Upper lobe of left lung (tissue), 6 donors: ENCODE data around the gene KIRREL2. TPM values are rescaled to one million over a fixed set of nuclear protein-coding genes. Genes with fewer than 3 reads are reported as not detected.
A peak's percentile ranks its signal among the peaks of the same experiment; 100 is the strongest.

ENCODE experiments used
- ATAC-seq, 2 donors: fragments of 200-7000 bp; cut with Tn5 transposase; one replicate each; pipeline ENCODE4 v1.9.1; 2022; ENCODE audit warnings: mild to moderate bottlenecking in 2 of 2, moderate library complexity in 2 of 2; ENCODE audit not compliant: low FRiP score in 2 of 2
- DNase-seq, 2 donors: peaks; one replicate each; pipeline ENCODE4 v3.0.0-alpha.2; 2019 to 2020
- H3K27ac ChIP-seq, 4 donors: fragments of 200-600 bp; sonication (generic); one replicate each; pipeline ENCODE4 v1.5.1; 2016 to 2019
- H3K27me3 ChIP-seq, 4 donors: fragments of 200-600 bp; sonication (generic); one replicate each; pipeline ENCODE4 v1.5.1; 2017 to 2019
- H3K36me3 ChIP-seq, 4 donors: fragments of 200-600 bp; sonication (generic); one replicate each; pipeline ENCODE4 v1.5.1; 2016 to 2019
- H3K4me1 ChIP-seq, 4 donors: fragments of 200-600 bp; sonication (generic); one replicate each; pipeline ENCODE4 v1.5.1; 2018 to 2019
- H3K4me3 ChIP-seq, 4 donors: fragments of 200-600 bp; sonication (generic); one replicate each; pipeline ENCODE4 v1.5.1; 2017 to 2019; ENCODE audit warnings: mild to moderate bottlenecking in 2 of 4, moderate library complexity in 1 of 4
- H3K9me3 ChIP-seq, 4 donors: fragments of 200-600 bp; sonication (generic); one replicate each; pipeline ENCODE4 v1.5.1; 2018 to 2019
- EP300 ChIP-seq, 4 donors: sonication (generic); formaldehyde crosslinking; IDR thresholded peaks; one replicate each; pipeline ENCODE4 v1.5.1; 2017; ENCODE audit warnings: antibody characterized with exemption in 4 of 4, control low read depth in 2 of 4
- POLR2A ChIP-seq, 4 donors: fragments of 450-650 bp; IDR thresholded peaks; one replicate each; pipeline ENCODE4 v1.5.1; 2016 to 2017; ENCODE audit warnings: antibody characterized with exemption in 4 of 4, mild to moderate bottlenecking in 2 of 4
- POLR2AphosphoS5 ChIP-seq, 2 donors: sonication (generic); formaldehyde crosslinking; IDR thresholded peaks; one replicate each; pipeline ENCODE4 v1.5.1; 2017; ENCODE audit warnings: antibody characterized with exemption in 2 of 2
- WGBS, 2 donors: methylation state at CpG; one replicate each; pipeline ENCODE4 v1.1.5; 2017 to 2018; 5-methylcytosine and 5-hydroxymethylcytosine counted together
- total RNA-seq, 6 donors: library from RNA; depleted of rRNA in 4 of 6; stranded (reverse); fragments of >200 nt in 4 of 6; gene quantifications; one replicate each; pipeline versions ENCODE4 v1.1.0 to v1.2.1, GENCODE V29; 2016 to 2021
- TF ChIP-seq, protein P1 (sequence below), 6 experiments: fragments of 450-650 bp in 4 of 6; fragments of 200-600 bp in 2 of 6; sonication (generic) in 2 of 6; IDR thresholded peaks; one replicate each; pipeline ENCODE4 v1.5.1; 2016 to 2019; ENCODE audit warnings: antibody characterized with exemption in 6 of 6
- donor health status: DM: no; HTN: no; CAD: no; lungs with moderate emphysema.
- donor health status: DM: no; HTN: yes; CAD: no; lungs with severe emphysema.

Gene KIRREL2
- total RNA-seq, 6 donors from 2014 or later: 0.07 TPM; not detected in 5

DNA sequence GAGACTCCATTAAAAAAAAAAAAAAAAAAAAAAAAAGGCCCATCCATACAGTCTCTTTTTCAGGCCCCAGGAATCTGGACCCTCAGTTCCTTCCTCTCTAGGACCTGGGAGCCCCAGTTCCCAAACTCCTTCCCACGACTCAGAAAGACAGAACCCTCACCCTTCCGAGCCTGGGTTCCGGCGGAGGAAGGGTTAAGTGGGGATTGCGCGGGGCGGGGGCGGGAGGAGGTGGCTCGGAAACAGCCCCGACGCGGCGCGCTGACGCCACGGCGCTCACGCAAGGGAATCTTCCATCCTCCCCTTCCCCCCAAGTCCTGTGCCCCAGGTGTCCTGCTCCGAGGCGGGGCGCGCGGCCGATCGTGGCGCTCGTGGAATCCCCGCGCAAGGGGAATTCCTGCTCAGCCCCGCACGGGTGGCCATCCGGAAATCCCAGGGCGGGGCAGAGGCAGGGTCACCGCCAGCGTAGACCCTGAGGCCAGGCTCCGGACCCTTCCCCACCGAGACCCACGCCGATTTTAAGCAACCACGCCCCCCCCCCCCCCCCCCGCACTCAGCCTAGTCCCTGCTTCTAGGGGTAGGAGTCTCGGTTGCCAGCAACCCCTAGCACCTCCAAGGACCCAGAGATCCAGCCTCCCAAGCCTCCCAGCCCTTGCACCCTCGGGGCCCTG lies 43.0 kb downstream of the KIRREL2 start:
- TF ChIP-seq EP300 (IDR thresholded peaks at IDR 0.05) (peak in 1 of 4 donors; percentile 72), POLR2AphosphoS5 (IDR thresholded peaks at IDR 0.05) (peak; percentile 50 to 89), POLR2A (IDR thresholded peaks at IDR 0.05) (peak in 1 of 4 donors; percentile 31)
- TF ChIP-seq, protein P1, sequence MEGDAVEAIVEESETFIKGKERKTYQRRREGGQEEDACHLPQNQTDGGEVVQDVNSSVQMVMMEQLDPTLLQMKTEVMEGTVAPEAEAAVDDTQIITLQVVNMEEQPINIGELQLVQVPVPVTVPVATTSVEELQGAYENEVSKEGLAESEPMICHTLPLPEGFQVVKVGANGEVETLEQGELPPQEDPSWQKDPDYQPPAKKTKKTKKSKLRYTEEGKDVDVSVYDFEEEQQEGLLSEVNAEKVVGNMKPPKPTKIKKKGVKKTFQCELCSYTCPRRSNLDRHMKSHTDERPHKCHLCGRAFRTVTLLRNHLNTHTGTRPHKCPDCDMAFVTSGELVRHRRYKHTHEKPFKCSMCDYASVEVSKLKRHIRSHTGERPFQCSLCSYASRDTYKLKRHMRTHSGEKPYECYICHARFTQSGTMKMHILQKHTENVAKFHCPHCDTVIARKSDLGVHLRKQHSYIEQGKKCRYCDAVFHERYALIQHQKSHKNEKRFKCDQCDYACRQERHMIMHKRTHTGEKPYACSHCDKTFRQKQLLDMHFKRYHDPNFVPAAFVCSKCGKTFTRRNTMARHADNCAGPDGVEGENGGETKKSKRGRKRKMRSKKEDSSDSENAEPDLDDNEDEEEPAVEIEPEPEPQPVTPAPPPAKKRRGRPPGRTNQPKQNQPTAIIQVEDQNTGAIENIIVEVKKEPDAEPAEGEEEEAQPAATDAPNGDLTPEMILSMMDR (IDR thresholded peaks at IDR 0.05): no peak
- DNase-seq (peak; percentile 91 to 98), ATAC-seq (peak; percentile 88 to 91)
- Histone ChIP-seq H3K27ac (peak overlapping the region; percentile 81 to 93 (median 92)), H3K4me1 (peaks cover 26 to 60% (median 36%) of the 10 kb centered on the region in 4 donors), H3K27me3 (no peaks in the 10 kb centered on the region), H3K4me3 (peak overlapping the region; percentile 60 to 71 (median 66)), H3K9me3 (no peaks in the 10 kb centered on the region), H3K36me3 (peaks cover 6 to 30% (median 22%) of the 10 kb centered on the region in 4 donors)
- WGBS, 2 donors: 2 to 3% methylated on average over 5 to 20 of the region's 43 CpGs

DNA sequence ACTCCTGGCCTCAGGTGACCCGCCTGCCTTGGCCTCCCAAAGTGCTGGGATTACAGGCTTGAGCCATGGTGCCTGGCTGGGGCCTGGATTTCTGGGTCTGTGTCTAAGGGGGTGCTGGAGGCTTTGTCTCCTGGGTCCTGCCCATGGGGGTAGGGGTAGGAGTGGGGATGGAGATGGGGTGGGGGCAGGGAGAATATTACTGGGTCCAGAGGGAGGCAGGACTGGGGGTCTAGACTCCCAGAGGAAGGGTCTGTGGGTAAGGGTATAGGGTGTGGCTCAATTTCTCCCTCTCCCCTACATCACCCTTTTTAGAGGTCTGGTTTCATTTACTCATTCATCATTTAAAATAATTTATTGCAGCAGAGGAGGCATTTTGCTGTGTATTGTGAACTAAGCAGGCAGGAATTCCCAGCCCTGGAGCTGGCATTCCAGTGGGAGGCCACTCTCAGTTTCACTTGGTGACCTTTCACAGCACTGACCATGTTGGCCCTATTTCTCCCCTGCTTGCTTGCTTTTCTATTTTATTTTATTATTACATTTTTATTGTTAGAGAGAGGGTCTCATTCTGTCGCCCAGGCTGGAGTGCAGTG lies 44.4 kb downstream of the KIRREL2 start:
- peaks cover 26 to 58% (median 36%) of the 10 kb centered on the region in 4 donors for H3K4me1 ChIP-seq
- no peak for TF ChIP-seq POLR2A (IDR thresholded peaks at IDR 0.05)
- peak overlapping the region in 3 of 4 donors; percentile 60 to 71 (median 62) for H3K4me3 ChIP-seq
- ATAC-seq (no peak), DNase-seq (no peak)
- peak overlapping the region; percentile 81 to 93 (median 92) for H3K27ac ChIP-seq
- WGBS, 2 donors: 60 to 76% methylated on average over 2 of the region's 2 CpGs
- H3K27me3 ChIP-seq: no peaks in the 10 kb centered on the region
- H3K9me3 ChIP-seq: no peaks in the 10 kb centered on the region
- peaks cover 3 to 15% (median 10%) of the 10 kb centered on the region in 4 donors for H3K36me3 ChIP-seq

DNA sequence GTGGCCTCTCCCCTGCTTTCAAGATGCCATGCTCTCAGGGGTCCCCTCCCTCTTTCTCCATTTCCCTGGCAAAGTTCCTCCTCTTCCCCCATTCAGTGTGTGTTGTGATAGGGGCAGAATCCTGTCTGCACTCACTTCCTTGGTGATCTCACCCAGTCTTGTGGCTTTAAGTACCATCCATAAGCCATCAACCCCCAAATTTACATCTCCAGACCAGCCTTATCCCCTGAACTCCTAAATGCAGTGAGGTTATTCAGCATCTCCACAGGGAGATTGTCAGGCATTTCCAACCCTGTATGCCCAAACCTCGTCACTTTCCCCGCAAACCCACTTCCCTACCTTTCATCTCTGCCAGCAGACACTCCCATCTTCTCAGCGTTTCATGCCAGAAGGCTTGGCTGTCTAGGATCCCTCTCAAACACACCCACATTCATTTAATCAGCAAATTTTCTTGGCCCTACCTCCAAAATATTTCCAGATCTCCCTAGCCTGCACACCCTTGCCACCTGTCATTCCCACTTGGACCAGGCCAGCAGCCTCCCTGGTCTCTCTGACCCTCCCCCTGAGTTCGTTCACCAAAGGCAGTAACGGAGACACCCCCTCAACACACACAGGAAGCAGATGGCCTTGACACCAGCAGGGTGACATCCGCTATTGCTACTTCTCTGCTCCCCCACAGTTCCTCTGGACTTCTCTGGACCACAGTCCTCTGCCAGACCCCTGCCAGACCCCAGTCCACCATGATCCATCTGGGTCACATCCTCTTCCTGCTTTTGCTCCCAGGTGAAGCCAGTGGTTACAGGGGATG lies 45.3 kb downstream of the KIRREL2 start, which contains the start of gene HCST:
Gene HCST, plus strand, starts transcription at position 676 of the 808 bp plus-strand sequence. Its CDS starts 65 bp downstream, at position 741.
- 22 to 23% methylated on average over 6 of the region's 6 CpGs for WGBS, 2 donors
- H3K27ac ChIP-seq: peak within 1 kb of the TSS; percentile 81 to 93 (median 92)
- no peaks in the 10 kb centered on the region for H3K27me3 ChIP-seq
- H3K4me1 ChIP-seq: peaks cover 26 to 56% (median 41%) of the 10 kb centered on the region in 4 donors
- ATAC-seq: no peak
- no peak for TF ChIP-seq POLR2AphosphoS5 (IDR thresholded peaks at IDR 0.05)
- TF ChIP-seq POLR2A (IDR thresholded peaks at IDR 0.05): no peak
- no peak for TF ChIP-seq EP300 (IDR thresholded peaks at IDR 0.05)
- TF ChIP-seq, protein P1 (IDR thresholded peaks at IDR 0.05): no peak
- H3K36me3 ChIP-seq: peaks cover 0 to 6% (median 2%) of the 10 kb centered on the region in 4 donors
- DNase-seq: no peak
- no peaks in the 10 kb centered on the region for H3K9me3 ChIP-seq
- peak within 1 kb of the TSS in 3 of 4 donors; percentile 21 to 62 (median 33) for H3K4me3 ChIP-seq

DNA sequence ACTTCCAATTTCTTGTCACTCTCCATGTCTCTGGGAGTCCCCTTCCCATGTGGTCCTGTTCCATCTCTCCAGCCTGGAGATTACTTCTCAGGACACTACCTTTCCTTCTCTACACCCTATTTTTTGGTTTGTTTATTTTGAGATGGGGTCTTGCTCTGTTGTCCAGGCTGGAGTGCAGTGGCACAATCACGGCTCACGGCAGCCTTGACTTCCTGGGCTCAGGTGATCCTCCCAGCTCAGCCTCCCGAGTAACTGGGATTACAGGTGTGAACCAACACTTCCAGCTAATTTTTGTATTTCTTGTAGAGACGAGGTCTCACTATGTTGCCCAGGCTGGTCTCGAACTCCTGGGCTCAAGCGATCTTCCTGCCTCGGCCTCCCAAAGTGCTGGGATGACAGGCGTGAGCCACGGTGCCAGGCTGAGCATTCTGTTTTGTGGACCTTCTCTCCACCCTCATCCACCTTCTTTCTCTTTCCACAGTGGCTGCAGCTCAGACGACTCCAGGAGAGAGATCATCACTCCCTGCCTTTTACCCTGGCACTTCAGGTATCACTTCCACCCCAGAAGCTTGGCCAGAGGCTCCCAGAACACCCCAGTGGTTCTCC lies 46.3 kb downstream of the KIRREL2 start:
- ATAC-seq (no peak), DNase-seq (no peak)
- Histone ChIP-seq H3K36me3 (no peaks in the 10 kb centered on the region), H3K27ac (peak overlapping the region; percentile 81 to 93 (median 92)), H3K27me3 (no peaks in the 10 kb centered on the region), H3K4me3 (peak overlapping the region in 3 of 4 donors; percentile 21 to 62 (median 33)), H3K4me1 (peaks cover 20 to 47% (median 35%) of the 10 kb centered on the region in 4 donors), H3K9me3 (no peaks in the 10 kb centered on the region)
- 57 to 64% methylated on average over 10 of the region's 10 CpGs for WGBS, 2 donors
- no peak for TF ChIP-seq POLR2A (IDR thresholded peaks at IDR 0.05)
- TF ChIP-seq, protein P1 (IDR thresholded peaks at IDR 0.05): no peak
- TF ChIP-seq POLR2AphosphoS5 (IDR thresholded peaks at IDR 0.05): no peak
- TF ChIP-seq EP300 (IDR thresholded peaks at IDR 0.05): no peak
